Measurements from ENCODE around the gene PTCHD4.
A peak's percentile ranks its signal among the peaks of the same experiment; 100 is the strongest.
"Not testable (repeated sequence)": the region's sequence is repeated elsewhere in the genome, so short reads cannot be mapped to it uniquely, and the experiment has no call there.

Gene PTCHD4

GRCh38 chr6:48111143-48111506 is at the start of gene PTCHD4:
PTCHD4 (minus strand) TSS chr6:48111197; CDS start chr6:48068957, 42,240 bp downstream.
- peak; percentile 49 for DNase-seq (ENCODE audit: low spot score)

DNA sequence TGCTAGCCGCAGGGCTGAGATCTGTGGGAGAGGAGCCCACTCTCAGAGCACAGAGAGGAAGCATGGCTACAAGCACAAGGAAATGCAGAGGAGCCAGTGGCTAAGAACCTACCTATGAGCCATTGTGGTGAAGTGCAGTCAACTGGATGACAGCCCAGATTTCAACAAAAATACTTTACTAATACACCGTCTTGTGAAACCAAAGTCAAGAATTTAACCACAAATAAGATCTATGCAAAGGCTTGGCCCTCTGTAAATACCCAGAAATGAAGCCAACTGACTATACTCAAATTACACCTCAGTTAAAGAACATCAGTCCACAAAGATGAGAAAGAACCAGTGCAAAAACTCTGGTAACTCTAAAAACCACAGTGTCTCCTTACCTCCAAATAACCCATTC is 40.1 kb upstream of the PTCHD4 start:
- DNase-seq (ENCODE audit: low spot score): peak; percentile 16

GRCh38 chr6:48150701-48151100 is 39.7 kb upstream of the PTCHD4 start:
- no peak for DNase-seq (ENCODE audit: low spot score)

DNA sequence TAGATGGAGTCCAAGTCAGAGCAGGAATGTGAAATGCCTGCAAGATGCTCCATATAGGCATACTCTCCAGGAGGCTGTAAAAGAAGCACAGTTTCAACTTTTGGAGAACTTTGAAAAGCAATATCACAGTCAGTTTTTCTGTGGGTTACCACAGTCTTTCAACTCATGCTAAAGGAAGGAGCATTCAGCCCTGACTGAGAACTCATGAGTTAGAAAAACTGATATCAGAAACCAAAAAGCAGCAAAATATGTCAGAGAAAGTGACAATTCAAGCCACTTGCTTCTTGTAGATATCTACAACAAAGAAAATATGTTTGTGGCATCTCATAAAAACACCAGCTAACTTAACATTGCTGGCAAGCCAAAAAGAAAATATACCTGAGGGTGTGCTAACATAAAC is 36.1 kb upstream of the PTCHD4 start:
- DNase-seq (ENCODE audit: low spot score): no peak

DNA sequence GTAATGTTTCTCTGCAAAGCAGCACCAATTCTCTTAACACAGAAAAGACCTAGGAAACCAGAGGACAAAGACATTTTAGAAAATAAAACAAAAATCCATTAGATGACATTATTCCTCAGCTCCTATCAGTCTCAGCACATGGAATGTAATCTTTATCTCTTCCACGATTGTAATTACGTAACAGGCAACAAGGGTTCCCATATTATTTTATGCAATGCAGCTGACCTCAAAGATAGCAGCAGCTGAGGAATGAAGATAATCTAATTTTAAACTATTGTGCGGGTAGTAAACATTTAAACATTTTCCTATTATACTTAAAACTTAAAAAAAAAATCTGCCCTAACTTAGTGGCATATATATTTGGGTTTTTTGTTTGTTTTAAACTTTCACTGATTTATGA is 33.0 kb upstream of the PTCHD4 start:
- DNase-seq (ENCODE audit: low spot score): no peak

DNA sequence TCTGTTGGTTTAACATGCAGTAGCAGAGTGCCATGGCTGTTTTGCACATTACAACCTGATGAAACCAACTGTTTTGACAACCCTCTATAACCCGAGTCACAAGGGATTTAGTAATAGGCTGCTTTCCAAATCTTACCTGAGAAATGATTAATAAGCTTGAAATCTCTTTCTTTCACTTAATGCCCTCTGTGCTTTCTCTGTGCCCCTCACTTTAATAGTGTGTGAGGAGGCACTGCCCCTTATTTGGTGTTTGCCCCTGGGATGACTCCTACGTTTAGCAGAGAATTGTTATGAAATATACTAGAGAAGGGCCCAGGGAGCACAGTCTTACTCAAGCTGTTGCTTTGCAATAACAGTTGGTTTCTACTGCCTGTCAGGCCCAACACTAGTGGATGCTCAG is 31.0 kb upstream of the PTCHD4 start:
- no peak for DNase-seq (ENCODE audit: low spot score)

- no peak for DNase-seq (ENCODE audit: low spot score)
Observed at GRCh38 chr6:48139818-48140614, 29.0 kb upstream of the PTCHD4 start.

DNA sequence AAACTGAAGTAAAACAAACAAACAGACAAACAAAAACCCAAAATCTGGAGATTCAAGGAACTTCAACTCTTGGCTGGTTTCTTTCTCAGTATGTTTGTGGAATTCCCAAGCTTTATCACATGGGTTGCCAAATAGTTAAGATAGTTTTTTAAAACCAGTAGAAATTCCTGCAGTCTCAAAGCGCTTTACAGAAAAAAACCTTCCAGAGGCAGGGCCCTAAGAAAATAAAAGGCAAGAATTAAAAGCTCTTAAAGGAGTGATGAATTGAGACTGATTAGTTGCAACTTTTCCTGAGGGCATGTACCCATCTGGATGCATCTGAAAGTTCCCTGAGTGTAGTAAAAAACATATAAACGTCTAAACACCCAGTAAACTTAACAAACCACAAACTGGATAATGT is 25.9 kb upstream of the PTCHD4 start:
- no peak for DNase-seq (ENCODE audit: low spot score)

GRCh38 chr6:48135323-48136084 is 24.5 kb upstream of the PTCHD4 start:
- DNase-seq (ENCODE audit: low spot score): peak; percentile 46

DNA sequence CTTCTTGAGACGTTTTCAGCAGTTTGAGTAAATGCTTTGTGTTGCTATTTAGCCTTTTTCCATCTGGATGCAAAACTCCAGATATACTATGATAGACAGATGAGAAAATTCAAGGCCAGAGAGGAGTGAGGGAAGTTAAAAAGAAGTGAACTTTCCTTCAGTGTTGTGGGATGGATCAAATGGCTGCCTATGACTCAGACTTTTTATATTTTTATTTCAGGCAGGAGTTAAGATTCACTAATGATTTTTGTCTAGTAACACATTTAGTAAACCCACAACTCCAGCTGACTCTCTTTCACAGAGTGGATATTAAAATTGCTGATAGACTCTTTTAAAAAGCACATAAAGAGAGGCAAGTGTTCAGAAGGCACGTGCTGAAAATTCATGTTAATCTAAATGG is 23.2 kb upstream of the PTCHD4 start:
- DNase-seq (ENCODE audit: low spot score): no peak

- no peak for DNase-seq (ENCODE audit: low spot score)
Observed at GRCh38 chr6:48123601-48124000, 12.6 kb upstream of the PTCHD4 start.

DNA sequence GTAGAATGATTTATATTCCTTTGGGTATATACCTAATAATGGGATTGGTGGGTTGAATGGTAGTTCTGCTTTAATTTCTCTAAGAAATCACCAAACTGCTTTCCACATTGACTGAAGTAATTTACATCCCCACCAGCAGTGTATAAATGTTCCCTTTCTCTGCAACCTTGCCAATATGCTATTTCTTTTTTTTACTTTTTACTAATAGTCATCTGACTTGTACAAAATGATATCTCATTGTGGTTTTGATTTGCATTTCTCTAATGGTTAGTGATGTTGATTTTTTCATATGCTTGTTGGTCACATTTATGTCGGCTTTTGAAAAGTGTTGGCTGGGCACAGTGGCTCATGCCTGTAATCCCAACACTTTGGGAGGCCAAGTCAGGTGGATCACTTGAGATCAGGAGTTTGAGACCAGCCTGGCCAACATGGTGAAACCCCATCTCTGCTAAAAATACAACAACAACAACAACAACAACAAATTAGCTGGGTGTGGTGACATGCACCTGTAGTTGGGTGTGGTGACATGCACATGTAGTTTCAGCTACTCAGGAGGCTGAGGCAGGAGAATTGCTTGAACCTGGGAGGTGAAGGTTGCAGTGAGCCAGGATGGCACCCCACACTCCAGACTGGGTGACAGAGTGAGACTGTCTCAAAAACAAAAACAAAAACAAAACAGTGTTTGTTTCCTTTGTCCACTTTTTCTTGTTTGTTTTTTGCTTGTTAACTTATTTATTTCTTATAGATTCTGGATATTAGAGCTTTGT is 11.2 kb upstream of the PTCHD4 start:
- not testable (repeated sequence) for DNase-seq (ENCODE audit: low spot score)

DNA sequence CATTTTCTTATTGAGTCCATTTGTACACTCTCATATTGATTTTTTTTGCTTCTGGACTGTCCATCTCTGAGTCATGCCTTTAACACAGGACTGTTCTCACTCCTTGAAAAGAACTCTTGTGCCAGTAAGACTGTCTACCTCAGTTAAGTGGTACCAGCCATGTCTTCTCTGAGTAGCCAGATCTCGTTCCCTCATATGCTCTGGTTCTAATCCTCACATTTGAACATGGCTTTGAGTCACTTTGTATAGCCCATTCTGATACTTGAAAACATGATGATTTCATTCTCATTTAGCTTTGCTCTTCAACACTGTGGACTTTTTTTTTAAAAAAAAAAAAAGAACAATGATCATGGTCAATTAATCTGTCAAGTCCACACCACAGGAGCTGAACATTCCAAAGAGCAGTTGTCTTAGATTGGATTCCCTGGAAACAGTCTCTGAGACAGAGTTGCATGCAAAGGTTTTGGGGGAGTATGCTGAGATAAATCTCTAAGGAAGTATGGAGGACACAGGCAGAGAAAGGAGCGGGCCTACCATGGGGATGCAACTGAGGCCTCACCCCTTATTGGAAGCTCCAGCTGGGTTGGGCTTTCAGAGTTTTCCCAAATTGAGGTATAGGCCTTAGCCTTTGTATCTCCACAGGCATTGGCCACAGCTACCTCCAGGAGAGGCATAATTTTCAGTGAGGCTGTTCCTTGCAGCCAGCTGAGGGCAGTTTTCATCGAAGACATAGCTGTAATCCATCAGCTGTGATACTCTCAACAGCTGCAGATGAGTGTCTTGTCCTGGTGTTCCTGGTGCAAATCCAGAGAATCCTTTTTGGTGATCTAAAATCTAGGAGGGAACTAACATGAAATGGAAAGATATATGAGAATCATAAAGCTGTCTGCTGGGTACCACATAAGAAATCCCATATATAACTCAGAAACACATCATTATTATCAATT is 6.0 kb upstream of the PTCHD4 start:
- DNase-seq (ENCODE audit: low spot score): no peak

GRCh38 chr6:48113130-48113529 is 2.1 kb upstream of the PTCHD4 start:
- no peak for DNase-seq (ENCODE audit: low spot score)

GRCh38 chr6:48111575-48111974 is 578 bp upstream of the PTCHD4 start:
- DNase-seq (ENCODE audit: low spot score): no peak

GRCh38 chr6:48110436-48111142 is 408 bp downstream of the PTCHD4 start:
- peak; percentile 12 for DNase-seq (ENCODE audit: low spot score)

GRCh38 chr6:48109944-48110343 is 1.1 kb downstream of the PTCHD4 start:
- DNase-seq (ENCODE audit: low spot score): no peak

DNA sequence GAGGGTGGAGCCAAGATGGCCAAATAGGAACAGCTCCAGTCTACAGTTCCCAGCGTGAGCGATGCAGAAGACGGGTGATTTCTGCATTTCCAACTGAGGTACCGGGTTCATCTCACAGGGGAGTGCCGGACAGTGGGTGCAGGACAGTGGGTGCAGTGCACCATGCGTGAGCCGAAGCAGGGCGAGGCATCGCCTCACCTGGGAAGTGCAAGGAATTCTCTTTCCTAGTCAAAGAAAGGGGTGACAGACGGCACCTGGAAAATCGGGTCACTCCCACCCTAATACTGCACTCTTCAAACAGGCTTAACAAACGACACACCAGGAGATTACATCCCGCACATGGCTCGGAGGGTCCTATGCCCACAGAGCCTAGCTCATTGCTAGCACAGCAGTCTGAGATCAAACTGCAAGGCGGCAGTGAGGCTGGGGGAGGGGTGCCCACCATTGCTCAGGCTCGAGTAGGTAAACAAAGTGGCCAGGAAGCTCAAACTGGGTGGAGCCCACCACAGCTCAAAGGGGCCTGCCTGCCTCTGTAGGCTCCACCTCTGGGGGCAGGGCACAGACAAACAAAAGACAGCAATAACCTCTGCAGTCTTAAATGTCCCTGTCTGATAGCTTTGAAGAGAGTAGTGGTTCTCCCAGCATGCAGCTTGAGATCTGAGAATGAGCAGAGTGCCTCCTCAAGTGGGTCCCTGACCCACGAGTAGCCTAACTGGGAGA is 8.4 kb downstream of the PTCHD4 start:
- not testable (repeated sequence) for DNase-seq (ENCODE audit: low spot score)

- DNase-seq (ENCODE audit: low spot score): no peak
Observed at GRCh38 chr6:48101290-48101689, 9.7 kb downstream of the PTCHD4 start.

GRCh38 chr6:48100588-48100895 is 10.5 kb downstream of the PTCHD4 start:
- no peak for DNase-seq (ENCODE audit: low spot score)

All from LoVo (cell line).